Measurements from ENCODE around the gene CD63.

Gene CD63

DNA sequence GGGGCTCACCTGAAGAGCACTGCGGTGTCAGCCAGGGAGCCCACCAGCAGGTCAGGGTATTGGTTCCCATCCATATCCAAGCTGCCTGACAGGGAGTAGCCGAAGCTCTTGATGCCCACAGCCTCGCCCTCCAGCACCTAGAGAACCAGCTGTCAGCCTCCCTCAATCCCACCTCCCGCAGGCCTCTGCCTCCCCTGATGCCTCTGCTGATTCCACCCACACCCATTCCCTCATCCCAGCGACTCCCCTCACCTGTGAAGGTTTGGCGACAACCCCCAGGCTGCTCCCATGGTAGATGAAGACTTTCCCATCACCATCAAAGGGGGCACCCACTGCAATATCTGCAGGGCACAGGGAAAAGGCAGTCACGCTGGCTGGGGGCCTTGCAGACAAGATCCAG, 31.1 kb downstream of the CD63 start:
- Histone ChIP-seq H3K4me1 (ENCODE audit: control insufficient read depth, insufficient read depth, low read length, poor library complexity, severe bottlenecking) (no peaks in the 10 kb centered on the region), H3K27ac (ENCODE audit: insufficient read depth, low read length, poor library complexity, severe bottlenecking) (no peak overlapping the region), H3K4me3 (ENCODE audit: insufficient read depth, low read depth, low read length, poor library complexity, severe bottlenecking) (no peak overlapping the region), H3K36me3 (ENCODE audit: control insufficient read depth, insufficient read depth, low read length) (no peaks in the 10 kb centered on the region), H3K27me3 (replicated peaks; ENCODE audit: control insufficient read depth, insufficient read depth, low read length, poor library complexity, severe bottlenecking) (no peaks in the 10 kb centered on the region), H3K9me3 (ENCODE audit: control insufficient read depth, low read length) (no peaks in the 10 kb centered on the region)
- no peak for DNase-seq

DNA sequence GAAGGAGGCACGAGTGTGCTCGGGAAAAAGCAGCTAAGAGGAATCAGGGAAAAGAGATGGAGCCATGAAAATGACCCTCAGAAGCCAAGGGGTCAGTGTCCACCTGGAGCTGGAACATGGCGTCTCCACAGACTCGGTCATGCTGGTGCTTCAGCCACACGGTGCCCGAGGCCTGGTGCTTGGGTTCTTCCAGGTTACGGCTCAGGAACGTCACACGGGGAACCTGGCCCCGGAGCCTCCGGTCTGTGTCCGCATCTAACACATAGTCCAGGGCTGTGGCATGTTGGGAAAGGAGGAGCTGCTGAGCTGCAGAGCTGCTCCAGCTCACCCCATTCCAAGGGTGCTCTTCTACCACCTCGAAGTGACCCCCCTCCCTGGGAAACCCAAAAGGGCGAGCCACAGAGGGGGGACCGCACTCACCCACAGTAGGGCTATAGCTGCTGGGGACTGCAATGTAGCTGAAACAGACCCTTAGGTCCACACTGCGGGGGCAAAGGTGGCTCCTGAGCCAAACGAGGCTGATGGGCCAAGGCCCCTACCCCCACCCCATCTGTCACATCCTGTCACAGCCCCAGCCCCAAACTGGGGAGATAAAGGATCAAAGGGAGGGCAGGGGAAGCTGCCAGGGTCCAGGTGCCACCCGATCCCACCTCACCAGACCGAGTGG, 31.9 kb downstream of the CD63 start:
- no peak overlapping the region for H3K4me3 ChIP-seq (ENCODE audit: insufficient read depth, low read depth, low read length, poor library complexity, severe bottlenecking)
- H3K4me1 ChIP-seq (ENCODE audit: control insufficient read depth, insufficient read depth, low read length, poor library complexity, severe bottlenecking), result no peaks in the 10 kb centered on the region
- H3K27ac ChIP-seq (ENCODE audit: insufficient read depth, low read length, poor library complexity, severe bottlenecking), result no peak overlapping the region
- no peaks in the 10 kb centered on the region for H3K9me3 ChIP-seq (ENCODE audit: control insufficient read depth, low read length)
- no peaks in the 10 kb centered on the region for H3K27me3 ChIP-seq (replicated peaks; ENCODE audit: control insufficient read depth, insufficient read depth, low read length, poor library complexity, severe bottlenecking)
- no peaks in the 10 kb centered on the region for H3K36me3 ChIP-seq (ENCODE audit: control insufficient read depth, insufficient read depth, low read length)
- DNase-seq, result no peak

DNA sequence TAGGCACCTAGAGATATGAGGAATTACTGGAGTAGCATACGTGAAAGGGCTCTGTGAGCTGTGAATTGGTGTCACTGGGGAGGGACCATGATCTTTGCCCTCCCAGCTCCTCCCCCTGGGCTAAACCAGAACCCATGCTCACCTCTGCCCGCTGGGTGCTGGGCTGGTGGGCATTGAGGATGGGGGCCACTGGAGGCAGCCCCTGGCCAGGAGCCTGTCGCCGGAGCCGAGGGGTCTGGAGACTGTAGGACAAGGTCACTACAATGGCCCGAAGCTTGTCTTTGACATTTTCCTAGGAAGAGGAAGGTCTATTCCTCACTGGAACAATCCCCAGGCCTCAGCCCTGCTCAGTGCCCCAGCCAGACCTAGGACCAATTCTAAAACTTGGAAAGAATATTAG, 32.7 kb downstream of the CD63 start:
- Histone ChIP-seq H3K4me1 (ENCODE audit: control insufficient read depth, insufficient read depth, low read length, poor library complexity, severe bottlenecking) (no peaks in the 10 kb centered on the region), H3K27ac (ENCODE audit: insufficient read depth, low read length, poor library complexity, severe bottlenecking) (no peak overlapping the region), H3K36me3 (ENCODE audit: control insufficient read depth, insufficient read depth, low read length) (no peaks in the 10 kb centered on the region), H3K27me3 (replicated peaks; ENCODE audit: control insufficient read depth, insufficient read depth, low read length, poor library complexity, severe bottlenecking) (no peaks in the 10 kb centered on the region), H3K4me3 (ENCODE audit: insufficient read depth, low read depth, low read length, poor library complexity, severe bottlenecking) (no peak overlapping the region), H3K9me3 (ENCODE audit: control insufficient read depth, low read length) (no peaks in the 10 kb centered on the region)
- DNase-seq, result no peak

DNA sequence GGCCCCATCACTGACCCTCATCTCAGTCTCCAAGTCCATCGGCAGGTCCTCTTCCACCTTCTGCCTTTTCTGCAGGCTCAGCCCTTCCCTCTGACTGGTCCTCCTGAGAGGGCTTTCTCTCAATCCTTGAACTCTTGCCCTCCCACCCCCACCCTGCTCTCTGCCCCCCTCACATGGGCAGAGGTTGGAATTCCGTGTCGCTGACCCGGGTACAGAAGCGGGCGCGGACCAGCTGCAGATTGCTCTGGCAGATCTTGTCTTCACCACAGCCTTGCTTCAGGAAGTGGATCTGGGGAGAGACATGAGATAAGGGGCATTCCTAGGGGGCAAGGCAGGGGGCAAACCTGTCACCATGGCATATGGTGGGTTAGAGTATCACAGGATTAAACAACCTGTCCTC, 33.5 kb downstream of the CD63 start:
- H3K9me3 ChIP-seq (ENCODE audit: control insufficient read depth, low read length), result no peaks in the 10 kb centered on the region
- H3K4me3 ChIP-seq (ENCODE audit: insufficient read depth, low read depth, low read length, poor library complexity, severe bottlenecking), result no peak overlapping the region
- no peak for DNase-seq
- H3K27me3 ChIP-seq (replicated peaks; ENCODE audit: control insufficient read depth, insufficient read depth, low read length, poor library complexity, severe bottlenecking), result no peaks in the 10 kb centered on the region
- H3K36me3 ChIP-seq (ENCODE audit: control insufficient read depth, insufficient read depth, low read length), result no peaks in the 10 kb centered on the region
- H3K27ac ChIP-seq (ENCODE audit: insufficient read depth, low read length, poor library complexity, severe bottlenecking), result no peak overlapping the region
- H3K4me1 ChIP-seq (ENCODE audit: control insufficient read depth, insufficient read depth, low read length, poor library complexity, severe bottlenecking), result no peaks in the 10 kb centered on the region

DNA sequence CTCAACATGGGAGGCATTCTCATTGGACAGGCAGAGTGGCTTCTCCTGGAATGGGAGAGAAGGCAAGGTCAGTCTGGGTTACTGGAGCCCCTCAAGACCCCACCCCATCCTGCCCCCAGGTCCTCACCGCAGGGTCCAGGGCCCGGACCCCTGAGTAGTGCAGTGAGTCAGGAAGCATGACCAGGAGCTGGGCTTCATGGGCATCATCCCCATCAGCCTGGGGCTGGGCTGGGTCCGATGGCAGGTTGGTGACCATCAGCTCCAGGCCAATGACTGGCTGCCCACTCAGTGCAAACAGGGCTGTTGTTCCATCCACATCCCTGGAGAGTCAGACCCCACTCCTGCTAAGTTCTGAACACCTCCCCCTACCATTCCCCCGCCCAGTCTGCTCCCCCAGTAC, 34.2 kb downstream of the CD63 start:
- no peak for DNase-seq
- Histone ChIP-seq H3K4me1 (ENCODE audit: control insufficient read depth, insufficient read depth, low read length, poor library complexity, severe bottlenecking) (no peaks in the 10 kb centered on the region), H3K27ac (ENCODE audit: insufficient read depth, low read length, poor library complexity, severe bottlenecking) (no peak overlapping the region), H3K9me3 (ENCODE audit: control insufficient read depth, low read length) (no peaks in the 10 kb centered on the region), H3K36me3 (ENCODE audit: control insufficient read depth, insufficient read depth, low read length) (no peaks in the 10 kb centered on the region), H3K4me3 (ENCODE audit: insufficient read depth, low read depth, low read length, poor library complexity, severe bottlenecking) (no peak overlapping the region), H3K27me3 (replicated peaks; ENCODE audit: control insufficient read depth, insufficient read depth, low read length, poor library complexity, severe bottlenecking) (no peaks in the 10 kb centered on the region)

DNA sequence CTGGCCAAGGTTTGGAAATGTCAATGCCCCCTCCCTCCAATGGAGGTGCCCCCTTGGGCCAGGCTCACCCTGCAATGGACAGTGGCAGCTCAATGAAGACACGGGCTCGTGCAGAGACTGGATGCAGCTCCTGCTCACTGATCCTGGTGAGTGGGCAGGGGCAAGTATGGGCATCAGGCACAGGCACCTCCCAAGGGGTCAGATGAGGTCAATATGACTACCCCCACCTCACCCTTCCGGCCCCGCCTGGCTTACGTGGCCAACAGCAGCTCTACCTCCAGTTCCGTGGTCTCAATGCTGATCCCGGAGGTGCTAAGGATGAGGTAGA, 34.7 kb downstream of the CD63 start:
- Histone ChIP-seq H3K4me1 (ENCODE audit: control insufficient read depth, insufficient read depth, low read length, poor library complexity, severe bottlenecking) (no peaks in the 10 kb centered on the region), H3K27me3 (replicated peaks; ENCODE audit: control insufficient read depth, insufficient read depth, low read length, poor library complexity, severe bottlenecking) (no peaks in the 10 kb centered on the region), H3K9me3 (ENCODE audit: control insufficient read depth, low read length) (no peaks in the 10 kb centered on the region), H3K4me3 (ENCODE audit: insufficient read depth, low read depth, low read length, poor library complexity, severe bottlenecking) (no peak overlapping the region), H3K36me3 (ENCODE audit: control insufficient read depth, insufficient read depth, low read length) (no peaks in the 10 kb centered on the region), H3K27ac (ENCODE audit: insufficient read depth, low read length, poor library complexity, severe bottlenecking) (no peak overlapping the region)
- DNase-seq, result no peak

DNA sequence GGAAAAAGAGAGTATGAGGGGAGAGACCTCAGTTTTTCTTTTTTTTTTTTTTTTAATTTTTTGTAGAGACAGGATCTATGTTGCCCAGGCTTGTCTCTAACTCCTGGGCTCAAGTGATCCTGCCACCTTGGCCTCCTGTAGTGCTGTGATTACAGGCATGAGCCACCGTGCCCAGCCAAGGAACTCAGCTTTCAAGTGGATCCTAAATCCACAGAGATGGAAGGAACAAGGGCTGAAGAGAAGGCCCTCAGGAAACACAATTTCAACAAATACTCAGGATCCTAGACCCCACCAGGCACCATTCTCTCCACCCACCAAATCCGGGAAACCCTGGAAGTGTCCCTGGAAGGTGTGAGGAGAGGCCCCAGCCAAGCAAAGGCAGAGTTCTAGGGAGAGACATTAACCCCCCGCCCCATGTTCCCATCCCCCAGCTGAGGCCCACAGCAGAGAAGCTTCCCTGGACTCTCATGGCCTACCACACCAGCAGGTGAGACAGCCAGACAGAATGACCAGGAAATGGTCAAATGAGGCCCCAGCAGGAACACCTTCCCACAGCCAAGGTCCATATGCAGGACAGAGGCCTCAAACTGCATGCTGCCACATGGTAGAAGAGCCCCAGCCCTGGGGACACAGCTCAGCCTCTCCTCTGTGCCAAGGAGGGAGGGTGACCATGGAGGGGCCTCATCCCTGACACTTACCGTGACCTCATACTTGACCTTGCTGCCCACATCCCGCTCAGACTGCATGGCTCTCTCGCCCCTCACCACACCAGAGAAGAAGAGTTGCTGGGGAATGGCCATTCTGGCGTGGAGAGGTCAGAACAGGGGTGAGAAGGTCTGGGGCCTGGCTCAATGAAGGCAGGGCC, 35.3 kb downstream of the CD63 start:
- H3K36me3 ChIP-seq (ENCODE audit: control insufficient read depth, insufficient read depth, low read length), result no peaks in the 10 kb centered on the region
- no peak overlapping the region for H3K27ac ChIP-seq (ENCODE audit: insufficient read depth, low read length, poor library complexity, severe bottlenecking)
- H3K4me3 ChIP-seq (ENCODE audit: insufficient read depth, low read depth, low read length, poor library complexity, severe bottlenecking), result no peak overlapping the region
- no peak for DNase-seq
- no peaks in the 10 kb centered on the region for H3K27me3 ChIP-seq (replicated peaks; ENCODE audit: control insufficient read depth, insufficient read depth, low read length, poor library complexity, severe bottlenecking)
- H3K4me1 ChIP-seq (ENCODE audit: control insufficient read depth, insufficient read depth, low read length, poor library complexity, severe bottlenecking), result no peaks in the 10 kb centered on the region
- no peaks in the 10 kb centered on the region for H3K9me3 ChIP-seq (ENCODE audit: control insufficient read depth, low read length)

DNA sequence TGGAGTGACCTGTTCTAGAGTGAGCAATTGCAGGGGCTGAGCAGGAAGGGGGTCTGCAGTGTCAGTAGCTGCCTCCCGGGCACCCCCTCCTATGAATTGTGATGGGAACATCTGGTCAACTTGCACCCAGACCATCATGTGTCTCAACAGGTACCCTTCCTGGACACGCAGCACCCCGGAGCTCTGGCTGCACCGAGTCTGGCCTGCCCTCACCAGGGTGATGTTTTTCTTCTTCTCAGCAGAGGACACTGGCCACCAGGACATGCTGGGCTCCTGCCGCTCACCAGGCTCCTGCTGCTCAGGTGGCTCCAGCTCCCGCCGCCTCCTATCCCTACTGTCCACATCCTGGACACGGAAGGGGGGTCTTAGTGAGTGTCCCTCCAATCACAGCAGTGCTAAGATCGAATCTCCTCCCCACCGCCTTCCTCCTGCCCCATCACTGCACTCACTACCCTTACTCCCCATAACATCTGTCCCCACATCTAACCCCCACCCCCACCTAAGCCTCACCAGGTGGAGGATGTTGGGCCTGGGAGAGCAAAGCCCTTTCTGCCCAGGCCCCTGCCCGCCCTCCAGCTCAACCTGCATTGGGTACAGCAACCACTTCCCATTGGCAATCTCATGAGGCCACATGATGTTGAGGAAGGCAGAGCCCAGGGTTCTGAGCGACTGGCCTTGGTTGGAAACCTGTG, 36.0 kb downstream of the CD63 start:
- no peaks in the 10 kb centered on the region for H3K36me3 ChIP-seq (ENCODE audit: control insufficient read depth, insufficient read depth, low read length)
- no peaks in the 10 kb centered on the region for H3K9me3 ChIP-seq (ENCODE audit: control insufficient read depth, low read length)
- H3K4me1 ChIP-seq (ENCODE audit: control insufficient read depth, insufficient read depth, low read length, poor library complexity, severe bottlenecking), result no peaks in the 10 kb centered on the region
- no peaks in the 10 kb centered on the region for H3K27me3 ChIP-seq (replicated peaks; ENCODE audit: control insufficient read depth, insufficient read depth, low read length, poor library complexity, severe bottlenecking)
- no peak for DNase-seq
- no peak overlapping the region for H3K27ac ChIP-seq (ENCODE audit: insufficient read depth, low read length, poor library complexity, severe bottlenecking)
- H3K4me3 ChIP-seq (ENCODE audit: insufficient read depth, low read depth, low read length, poor library complexity, severe bottlenecking), result no peak overlapping the region

DNA sequence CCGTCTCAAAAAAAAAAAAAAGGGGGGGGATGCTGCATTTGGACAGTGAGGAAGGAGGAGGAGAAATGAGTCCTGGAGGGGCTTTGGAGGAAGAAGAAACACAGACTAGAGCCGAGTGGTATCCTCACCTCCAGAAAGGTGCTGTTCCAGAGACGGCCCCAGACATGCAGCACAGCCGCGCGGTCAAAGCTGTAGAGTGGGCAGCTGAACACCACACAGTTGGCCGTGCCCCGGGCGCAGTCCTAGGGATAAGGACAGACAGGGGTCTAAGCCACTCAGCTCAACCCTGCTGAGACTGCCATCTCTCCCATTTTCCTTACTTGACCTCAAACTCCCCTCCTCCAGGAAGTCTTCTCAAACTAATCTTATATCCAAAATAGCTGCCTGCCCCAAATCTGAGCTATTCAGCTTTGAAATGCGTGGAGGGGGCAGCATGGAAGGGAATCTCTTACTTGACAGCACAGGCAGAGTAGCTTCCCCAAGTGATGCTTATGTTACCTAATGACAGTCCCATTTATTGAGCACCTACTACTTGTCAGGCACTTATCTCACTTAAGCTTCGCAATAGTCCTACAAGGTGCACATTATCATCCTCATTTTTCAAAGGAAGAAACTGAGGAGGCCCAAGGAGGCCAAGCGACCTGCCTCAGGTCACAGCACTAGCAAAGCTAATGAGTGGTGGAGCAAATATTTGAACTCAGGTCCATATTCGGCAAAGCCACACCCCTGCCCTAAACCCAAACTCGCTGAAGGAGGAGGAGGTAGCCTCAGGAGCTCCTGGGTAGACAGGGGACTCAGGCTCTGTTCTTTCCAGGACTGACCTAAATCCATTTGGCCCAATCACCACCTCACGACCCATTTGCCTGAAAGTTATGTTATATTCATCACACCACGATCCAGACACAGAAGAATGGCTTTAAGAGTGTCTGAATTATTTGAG, 39.8 kb downstream of the CD63 start:
- no peak for DNase-seq
- no peaks in the 10 kb centered on the region for H3K9me3 ChIP-seq (ENCODE audit: control insufficient read depth, low read length)
- H3K4me3 ChIP-seq (ENCODE audit: insufficient read depth, low read depth, low read length, poor library complexity, severe bottlenecking), result no peak overlapping the region
- H3K27me3 ChIP-seq (replicated peaks; ENCODE audit: control insufficient read depth, insufficient read depth, low read length, poor library complexity, severe bottlenecking), result no peaks in the 10 kb centered on the region
- H3K4me1 ChIP-seq (ENCODE audit: control insufficient read depth, insufficient read depth, low read length, poor library complexity, severe bottlenecking), result no peaks in the 10 kb centered on the region
- H3K36me3 ChIP-seq (ENCODE audit: control insufficient read depth, insufficient read depth, low read length), result no peaks in the 10 kb centered on the region
- no peak overlapping the region for H3K27ac ChIP-seq (ENCODE audit: insufficient read depth, low read length, poor library complexity, severe bottlenecking)

All from effector memory CD4-positive, alpha-beta T cell (primary cell).